WTC11 (cell line): ENCODE results near the gene CERS5. TPM values are rescaled to one million over a fixed set of nuclear protein-coding genes. Genes with fewer than 3 reads are reported as not detected.

Experiments used
- ATAC-seq: fragments of 200-7000 bp; cut with Tn5 transposase; 2 replicates; pipeline ENCODE4 v1.10.0; 2021; ENCODE audit warnings: mild to moderate bottlenecking, moderate library complexity
- CTCF ChIA-PET: fragments of 300-600 bp; sonication (Branson Sonifier 250); formaldehyde crosslinking; loops from one replicate; lab custom pipeline; 2021; ENCODE audit warnings: antibody characterized with exemption; lab: Charles Lee
- POLR2A ChIA-PET: fragments of 350-600 bp; sonication (Branson Sonifier 250); formaldehyde crosslinking; loops from one replicate; lab custom pipeline; 2021; ENCODE audit warnings: antibody characterized with exemption; lab: Charles Lee
- DNase-seq: peaks from one replicate; pipeline ENCODE4 v3.0.0; 2021; ENCODE audit warnings: low spot score
- H3K27ac Mint-ChIP-seq: 2 replicates; pipeline ENCODE4 v1.8.0; 2021; ENCODE audit warnings: mixed read lengths
- H3K27me3 Mint-ChIP-seq: 2 replicates; pipeline ENCODE4 v1.8.0; 2021; ENCODE audit warnings: low read depth, mild to moderate bottlenecking, moderate library complexity, mixed read lengths
- H3K36me3 Mint-ChIP-seq: 2 replicates; pipeline ENCODE4 v1.8.0; 2021; ENCODE audit warnings: mixed read lengths
- H3K4me1 Mint-ChIP-seq: 2 replicates; pipeline ENCODE4 v1.8.0; 2022; ENCODE audit warnings: mixed read lengths
- H3K4me3 Mint-ChIP-seq: 2 replicates; pipeline ENCODE4 v1.8.0; 2021; ENCODE audit warnings: mild to moderate bottlenecking, moderate library complexity, mixed read lengths
- H3K9me3 Mint-ChIP-seq: 2 replicates; pipeline ENCODE4 v1.8.0; 2021; ENCODE audit warnings: mixed read lengths
- ATF1 ChIP-seq: sonication (generic); formaldehyde crosslinking; IDR thresholded peaks from 2 replicates; pipeline ENCODE4 v1.8.1; 2023; ENCODE audit warnings: mild to moderate bottlenecking, moderate library complexity, missing genetic modification reagents
- CREB1 ChIP-seq: sonication (generic); formaldehyde crosslinking; IDR thresholded peaks from 2 replicates; pipeline ENCODE4 v1.8.0; 2023; ENCODE audit warnings: mild to moderate bottlenecking, missing genetic modification reagents
- ELF4 ChIP-seq: sonication (generic); formaldehyde crosslinking; IDR thresholded peaks from 2 replicates; pipeline ENCODE4 v1.8.1; 2022; ENCODE audit warnings: low read depth, mild to moderate bottlenecking, moderate library complexity, missing genetic modification reagents
- FOXP1 ChIP-seq: sonication (generic); formaldehyde crosslinking; IDR thresholded peaks from 2 replicates; pipeline ENCODE4 v1.8.0; 2022; ENCODE audit warnings: missing genetic modification reagents, mild to moderate bottlenecking, moderate library complexity, borderline replicate concordance
- IRF2 ChIP-seq: sonication (generic); formaldehyde crosslinking; IDR thresholded peaks from 2 replicates; pipeline ENCODE4 v1.8.0; 2022; ENCODE audit warnings: low read depth, missing genetic modification reagents, borderline replicate concordance
- NFYB ChIP-seq: sonication (generic); formaldehyde crosslinking; conservative IDR thresholded peaks from 2 replicates; pipeline ENCODE4 v1.8.0; 2022; ENCODE audit warnings: low read depth, missing genetic modification reagents
- OVOL2 ChIP-seq: fragments of 250-450 bp; sonication (Bioruptor Pico); IDR thresholded peaks from 2 replicates; pipeline ENCODE4 v1.9.0; 2021; ENCODE audit warnings: mild to moderate bottlenecking, borderline replicate concordance
- RORB ChIP-seq: fragments of 250-450 bp; sonication (Bioruptor Pico); IDR thresholded peaks from 2 replicates; pipeline ENCODE4 v1.9.0; 2021; ENCODE audit warnings: mild to moderate bottlenecking
- SP1 ChIP-seq: sonication (generic); formaldehyde crosslinking; conservative IDR thresholded peaks from 2 replicates; pipeline ENCODE4 v1.8.1; 2022; ENCODE audit warnings: missing genetic modification reagents
- ZNF396 ChIP-seq: fragments of 250-450 bp; sonication (Bioruptor Pico); IDR thresholded peaks from 2 replicates; pipeline ENCODE4 v1.8.0; 2021; ENCODE audit warnings: mild to moderate bottlenecking, moderate library complexity, borderline replicate concordance
- ZNF671 ChIP-seq: fragments of 250-450 bp; sonication (Bioruptor Pico); IDR thresholded peaks from 2 replicates; pipeline ENCODE4 v1.8.0; 2021; ENCODE audit warnings: mild to moderate bottlenecking
- total RNA-seq: library from RNA; stranded (reverse); gene quantifications from 3 replicates; pipeline ENCODE4 v1.2.3, GENCODE V29; 2021
- TF ChIP-seq, protein P1 (sequence below): sonication (generic); formaldehyde crosslinking; IDR thresholded peaks from 2 replicates; pipeline ENCODE4 v1.8.1; 2023; ENCODE audit warnings: mild to moderate bottlenecking, missing genetic modification reagents
- TF ChIP-seq, protein P2 (sequence below): fragments of 250-450 bp; sonication (Bioruptor Pico); IDR thresholded peaks from 2 replicates; pipeline ENCODE4 v1.9.0; 2021; ENCODE audit warnings: mild to moderate bottlenecking
- TF ChIP-seq, protein P3 (sequence below): fragments of 200-600 bp; IDR thresholded peaks from 2 replicates; pipeline ENCODE4 v1.8.0; 2022; ENCODE audit warnings: antibody characterized with exemption
- TF ChIP-seq, protein P4 (sequence below): sonication (generic); formaldehyde crosslinking; IDR thresholded peaks from 2 replicates; pipeline ENCODE4 v1.8.0; 2022; ENCODE audit warnings: mild to moderate bottlenecking, missing genetic modification reagents
- TF ChIP-seq, protein P5 (sequence below): fragments of 250-450 bp; sonication (Bioruptor Pico); IDR thresholded peaks from 2 replicates; pipeline ENCODE4 v1.9.0; 2021; ENCODE audit warnings: mild to moderate bottlenecking

CERS5 gene
- total RNA-seq, 1 experiment from 2014 or later: 55.8 TPM

DNA sequence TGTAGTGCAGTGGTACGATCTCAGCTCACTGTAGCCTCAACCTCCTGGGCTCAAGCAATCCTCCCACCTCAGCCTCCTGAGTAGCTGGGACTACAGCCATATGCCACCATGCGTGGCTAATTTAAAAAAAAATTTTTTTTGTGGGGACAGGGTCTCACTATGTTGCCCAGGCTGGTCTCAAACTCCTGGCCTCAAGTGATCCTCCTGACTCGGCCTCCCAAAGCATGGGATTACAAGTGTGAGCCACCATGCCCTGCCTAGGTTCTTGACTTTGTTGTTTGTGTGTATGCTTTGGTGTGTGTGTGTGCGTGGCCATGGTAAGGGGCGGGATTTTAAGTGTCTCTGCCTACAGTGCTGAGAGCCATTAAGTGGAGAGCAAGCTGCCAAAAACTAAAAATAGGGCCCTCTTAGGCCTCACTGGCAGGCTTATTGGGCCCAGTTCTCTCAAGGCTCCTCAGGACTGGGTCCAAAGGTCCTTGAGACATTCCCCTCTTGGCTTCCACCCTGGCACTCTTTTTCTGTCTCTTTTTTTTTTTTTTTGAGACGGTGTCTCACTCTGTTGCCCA, 50.0 kb downstream of the CERS5 start:
- no peaks in the 10 kb centered on the region for H3K27me3 Mint-ChIP-seq
- no peak for ATAC-seq
- H3K4me1 Mint-ChIP-seq: peaks cover 5% of the 10 kb centered on the region
- ChIA-PET CTCF (interaction anchor here (1.0 to 1.4 kb wide), 4 partner anchors 8 to 172 kb away, joined by 3 read pairs; partner anchors contain the start of gene CERS5), POLR2A (no interaction called here)
- no peak for DNase-seq
- no peak overlapping the region for H3K4me3 Mint-ChIP-seq
- H3K27ac Mint-ChIP-seq: no peak overlapping the region
- no peaks in the 10 kb centered on the region for H3K9me3 Mint-ChIP-seq
- TF ChIP-seq OVOL2 (CRISPR knock-in tag): no peak
- TF ChIP-seq, protein P1, sequence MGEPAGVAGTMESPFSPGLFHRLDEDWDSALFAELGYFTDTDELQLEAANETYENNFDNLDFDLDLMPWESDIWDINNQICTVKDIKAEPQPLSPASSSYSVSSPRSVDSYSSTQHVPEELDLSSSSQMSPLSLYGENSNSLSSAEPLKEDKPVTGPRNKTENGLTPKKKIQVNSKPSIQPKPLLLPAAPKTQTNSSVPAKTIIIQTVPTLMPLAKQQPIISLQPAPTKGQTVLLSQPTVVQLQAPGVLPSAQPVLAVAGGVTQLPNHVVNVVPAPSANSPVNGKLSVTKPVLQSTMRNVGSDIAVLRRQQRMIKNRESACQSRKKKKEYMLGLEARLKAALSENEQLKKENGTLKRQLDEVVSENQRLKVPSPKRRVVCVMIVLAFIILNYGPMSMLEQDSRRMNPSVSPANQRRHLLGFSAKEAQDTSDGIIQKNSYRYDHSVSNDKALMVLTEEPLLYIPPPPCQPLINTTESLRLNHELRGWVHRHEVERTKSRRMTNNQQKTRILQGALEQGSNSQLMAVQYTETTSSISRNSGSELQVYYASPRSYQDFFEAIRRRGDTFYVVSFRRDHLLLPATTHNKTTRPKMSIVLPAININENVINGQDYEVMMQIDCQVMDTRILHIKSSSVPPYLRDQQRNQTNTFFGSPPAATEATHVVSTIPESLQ (CRISPR knock-in tag): no peak
- TF ChIP-seq, protein P2, sequence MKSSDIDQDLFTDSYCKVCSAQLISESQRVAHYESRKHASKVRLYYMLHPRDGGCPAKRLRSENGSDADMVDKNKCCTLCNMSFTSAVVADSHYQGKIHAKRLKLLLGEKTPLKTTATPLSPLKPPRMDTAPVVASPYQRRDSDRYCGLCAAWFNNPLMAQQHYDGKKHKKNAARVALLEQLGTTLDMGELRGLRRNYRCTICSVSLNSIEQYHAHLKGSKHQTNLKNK (CRISPR knock-in tag): no peak
- TF ChIP-seq ZNF671 (CRISPR knock-in tag): no peak
- TF ChIP-seq NFYB: no peak
- TF ChIP-seq, protein P3, sequence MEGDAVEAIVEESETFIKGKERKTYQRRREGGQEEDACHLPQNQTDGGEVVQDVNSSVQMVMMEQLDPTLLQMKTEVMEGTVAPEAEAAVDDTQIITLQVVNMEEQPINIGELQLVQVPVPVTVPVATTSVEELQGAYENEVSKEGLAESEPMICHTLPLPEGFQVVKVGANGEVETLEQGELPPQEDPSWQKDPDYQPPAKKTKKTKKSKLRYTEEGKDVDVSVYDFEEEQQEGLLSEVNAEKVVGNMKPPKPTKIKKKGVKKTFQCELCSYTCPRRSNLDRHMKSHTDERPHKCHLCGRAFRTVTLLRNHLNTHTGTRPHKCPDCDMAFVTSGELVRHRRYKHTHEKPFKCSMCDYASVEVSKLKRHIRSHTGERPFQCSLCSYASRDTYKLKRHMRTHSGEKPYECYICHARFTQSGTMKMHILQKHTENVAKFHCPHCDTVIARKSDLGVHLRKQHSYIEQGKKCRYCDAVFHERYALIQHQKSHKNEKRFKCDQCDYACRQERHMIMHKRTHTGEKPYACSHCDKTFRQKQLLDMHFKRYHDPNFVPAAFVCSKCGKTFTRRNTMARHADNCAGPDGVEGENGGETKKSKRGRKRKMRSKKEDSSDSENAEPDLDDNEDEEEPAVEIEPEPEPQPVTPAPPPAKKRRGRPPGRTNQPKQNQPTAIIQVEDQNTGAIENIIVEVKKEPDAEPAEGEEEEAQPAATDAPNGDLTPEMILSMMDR: no peak
- TF ChIP-seq, protein P4, sequence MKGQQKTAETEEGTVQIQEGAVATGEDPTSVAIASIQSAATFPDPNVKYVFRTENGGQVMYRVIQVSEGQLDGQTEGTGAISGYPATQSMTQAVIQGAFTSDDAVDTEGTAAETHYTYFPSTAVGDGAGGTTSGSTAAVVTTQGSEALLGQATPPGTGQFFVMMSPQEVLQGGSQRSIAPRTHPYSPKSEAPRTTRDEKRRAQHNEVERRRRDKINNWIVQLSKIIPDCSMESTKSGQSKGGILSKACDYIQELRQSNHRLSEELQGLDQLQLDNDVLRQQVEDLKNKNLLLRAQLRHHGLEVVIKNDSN: no peak
- TF ChIP-seq, protein P5, sequence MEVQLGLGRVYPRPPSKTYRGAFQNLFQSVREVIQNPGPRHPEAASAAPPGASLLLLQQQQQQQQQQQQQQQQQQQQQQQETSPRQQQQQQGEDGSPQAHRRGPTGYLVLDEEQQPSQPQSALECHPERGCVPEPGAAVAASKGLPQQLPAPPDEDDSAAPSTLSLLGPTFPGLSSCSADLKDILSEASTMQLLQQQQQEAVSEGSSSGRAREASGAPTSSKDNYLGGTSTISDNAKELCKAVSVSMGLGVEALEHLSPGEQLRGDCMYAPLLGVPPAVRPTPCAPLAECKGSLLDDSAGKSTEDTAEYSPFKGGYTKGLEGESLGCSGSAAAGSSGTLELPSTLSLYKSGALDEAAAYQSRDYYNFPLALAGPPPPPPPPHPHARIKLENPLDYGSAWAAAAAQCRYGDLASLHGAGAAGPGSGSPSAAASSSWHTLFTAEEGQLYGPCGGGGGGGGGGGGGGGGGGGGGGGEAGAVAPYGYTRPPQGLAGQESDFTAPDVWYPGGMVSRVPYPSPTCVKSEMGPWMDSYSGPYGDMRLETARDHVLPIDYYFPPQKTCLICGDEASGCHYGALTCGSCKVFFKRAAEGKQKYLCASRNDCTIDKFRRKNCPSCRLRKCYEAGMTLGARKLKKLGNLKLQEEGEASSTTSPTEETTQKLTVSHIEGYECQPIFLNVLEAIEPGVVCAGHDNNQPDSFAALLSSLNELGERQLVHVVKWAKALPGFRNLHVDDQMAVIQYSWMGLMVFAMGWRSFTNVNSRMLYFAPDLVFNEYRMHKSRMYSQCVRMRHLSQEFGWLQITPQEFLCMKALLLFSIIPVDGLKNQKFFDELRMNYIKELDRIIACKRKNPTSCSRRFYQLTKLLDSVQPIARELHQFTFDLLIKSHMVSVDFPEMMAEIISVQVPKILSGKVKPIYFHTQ: no peak
- TF ChIP-seq IRF2 (CRISPR knock-in tag): no peak
- no peak for TF ChIP-seq ELF4 (CRISPR knock-in tag)
- no peaks in the 10 kb centered on the region for H3K36me3 Mint-ChIP-seq

DNA sequence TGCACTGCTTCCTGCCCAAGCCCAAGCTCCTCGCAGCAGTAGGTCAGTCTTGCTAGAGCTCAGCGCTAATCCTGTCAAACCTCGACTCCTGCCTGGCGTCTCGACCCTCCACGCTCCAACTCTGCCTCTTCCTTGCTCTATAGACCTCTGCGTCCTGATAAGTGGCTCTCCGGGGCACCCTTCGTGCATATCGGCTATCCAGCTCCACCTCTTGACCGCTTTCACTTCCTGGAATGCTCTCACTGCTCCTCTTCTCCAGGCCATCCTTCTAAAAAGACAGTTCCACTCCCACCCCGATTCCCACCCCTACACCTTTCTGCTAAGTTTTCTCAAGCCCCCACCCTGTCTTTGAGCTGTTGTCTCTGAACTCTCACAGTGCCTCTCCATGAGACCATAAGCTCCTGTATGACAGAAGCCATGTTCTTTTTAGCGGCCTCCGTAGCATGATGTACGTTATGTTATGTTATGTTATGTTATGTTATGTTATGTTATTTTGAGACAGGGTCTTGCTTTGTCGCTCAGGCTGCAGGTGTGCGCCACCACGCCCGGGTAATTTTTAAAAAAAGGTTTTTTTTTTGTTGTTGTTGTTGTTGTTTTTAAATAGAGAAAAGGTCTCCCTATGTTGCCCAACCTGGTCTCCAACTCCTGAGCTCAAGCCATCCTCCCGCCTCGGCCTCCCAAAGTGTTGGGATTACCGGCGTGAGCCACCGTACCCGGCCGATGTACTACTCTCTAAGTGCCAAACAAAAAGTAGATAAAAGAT, 54.5 kb downstream of the CERS5 start:
- peaks cover 19% of the 10 kb centered on the region for H3K4me1 Mint-ChIP-seq
- ChIA-PET CTCF (interaction anchor here (0.6 to 4.8 kb wide), 38 partner anchors 8 to 246 kb away, joined by 3 to 165 read pairs (median 7); partner anchors contain the start of genes CERS5, GPD1, LIMA1 and SMARCD1), POLR2A (interaction anchor here (0.6 to 4.2 kb wide), 12 partner anchors 8 to 203 kb away, joined by 3 to 50 read pairs (median 4); partner anchors contain the start of genes CERS5, LIMA1 and SMARCD1)
- peak overlapping the region; percentile 99 for H3K27ac Mint-ChIP-seq
- H3K4me3 Mint-ChIP-seq: peak overlapping the region; percentile 99
- H3K9me3 Mint-ChIP-seq: no peaks in the 10 kb centered on the region
- no peaks in the 10 kb centered on the region for H3K36me3 Mint-ChIP-seq
- no peaks in the 10 kb centered on the region for H3K27me3 Mint-ChIP-seq
- DNase-seq (no peak), ATAC-seq (no peak)
- no peak for TF ChIP-seq SP1 (CRISPR knock-in tag)
- TF ChIP-seq RORB (CRISPR knock-in tag): no peak
- 0 out of 2 replicates have a peak, but pooled peaks have one; percentile 1 for TF ChIP-seq FOXP1 (CRISPR knock-in tag)
- no peak for TF ChIP-seq ZNF396 (CRISPR knock-in tag)
- no peak for TF ChIP-seq CREB1 (CRISPR knock-in tag)
- no peak for TF ChIP-seq ELF4 (CRISPR knock-in tag)
- TF ChIP-seq ATF1 (CRISPR knock-in tag): no peak
- TF ChIP-seq, all 79 proteins: peak for 1
